Measurements from ENCODE around the gene DYNLT1. TPM values are rescaled to one million over a fixed set of nuclear protein-coding genes. Genes with fewer than 3 reads are reported as not detected.
A peak's percentile ranks its signal among the peaks of the same experiment; 100 is the strongest.
"Not testable (repeated sequence)": the region's sequence is repeated elsewhere in the genome, so short reads cannot be mapped to it uniquely, and the experiment has no call there.

DYNLT1 gene
- total and polyA plus RNA-seq, 5 donors from 2014 or later: 103 to 127 (median 121) TPM

DNA sequence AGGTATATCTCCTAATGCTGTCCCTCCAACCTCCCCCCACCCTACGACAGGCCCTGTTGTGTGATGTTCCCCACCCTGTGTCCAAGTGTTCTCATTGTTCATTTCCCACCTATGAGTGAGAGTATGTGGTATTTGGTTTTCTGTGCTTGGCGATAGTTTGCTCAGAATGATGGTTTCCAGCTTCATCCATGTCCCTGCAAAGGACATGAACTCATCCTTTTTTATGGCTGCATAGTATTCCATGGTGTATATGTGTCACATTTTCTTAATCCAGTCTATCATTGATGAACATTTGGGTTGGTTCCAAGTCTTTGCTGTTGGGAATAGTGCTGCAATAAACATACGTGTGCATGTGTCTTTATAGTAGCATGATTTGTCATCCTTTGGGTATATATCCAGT is 29.9 kb downstream of the DYNLT1 start:
- ATAC-seq (ENCODE audit: low read depth in 2 of 2); H3K9me3 Mint-ChIP-seq; H3K4me3 Mint-ChIP-seq; H3K27ac Mint-ChIP-seq; H3K4me1 ChIP-seq (ENCODE audit: control insufficient read depth, insufficient read depth, low read length, poor library complexity, severe bottlenecking); H3K9me3 ChIP-seq (ENCODE audit: control insufficient read depth in 2 of 2, low read length in 2 of 2); H3K27me3 Mint-ChIP-seq; H3K4me3 ChIP-seq (ENCODE audit: low read depth, low read length); DNase-seq; H3K27me3 ChIP-seq (ENCODE audit: control insufficient read depth, insufficient read depth, low read length); H3K27ac ChIP-seq (ENCODE audit: insufficient read depth, low read length, poor library complexity, severe bottlenecking): not testable (repeated sequence)
- peaks cover 50% of the 10 kb centered on the region for H3K36me3 ChIP-seq (ENCODE audit: control insufficient read depth, insufficient read depth, low read length)
- peaks cover 11 to 26% (median 15%) of the 10 kb centered on the region in 4 donors for H3K4me1 Mint-ChIP-seq
- H3K36me3 Mint-ChIP-seq: peaks cover 70% of the 10 kb centered on the region

DNA sequence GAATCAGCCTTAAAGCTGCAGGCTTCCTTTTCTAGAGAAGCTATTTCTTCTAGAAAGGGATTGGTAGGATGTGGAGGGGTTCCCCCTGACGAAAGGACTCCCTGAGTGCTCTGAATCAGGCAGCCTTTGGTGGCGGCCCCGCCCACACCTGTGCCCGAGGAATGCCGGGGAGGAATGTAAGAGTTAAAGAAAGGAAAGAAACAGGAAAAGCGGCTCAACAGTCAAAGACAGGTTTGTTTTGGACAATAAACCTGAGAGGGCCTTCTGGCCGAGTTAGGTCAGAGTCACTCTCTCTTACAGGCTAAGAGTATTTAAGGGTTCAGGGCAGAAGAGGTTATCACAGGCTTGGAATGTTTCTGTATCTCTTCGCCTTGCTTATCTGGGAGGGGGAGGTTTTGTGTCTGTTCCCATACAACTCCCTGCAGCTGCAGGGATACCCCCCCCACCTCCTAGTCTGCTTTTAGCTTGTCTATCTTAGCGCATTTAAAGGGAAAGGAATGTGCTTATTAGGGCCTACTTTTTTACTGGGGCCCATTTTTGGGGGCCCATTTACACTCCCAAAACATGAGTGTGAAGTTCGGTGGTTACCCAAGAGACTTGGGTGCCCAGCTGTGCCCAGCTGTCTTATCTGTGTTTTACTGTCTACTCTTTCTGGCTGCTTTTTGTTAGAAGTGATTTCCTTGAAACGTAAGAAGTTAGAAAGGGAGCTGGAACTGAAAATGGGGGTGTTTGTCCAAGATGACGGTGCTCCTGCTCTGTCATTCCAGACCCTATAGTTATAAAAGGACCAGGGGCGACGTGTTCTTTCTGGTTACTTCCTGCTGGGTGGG is 32.8 kb downstream of the DYNLT1 start:
- no peaks in the 10 kb centered on the region for H3K4me1 ChIP-seq (ENCODE audit: control insufficient read depth, insufficient read depth, low read length, poor library complexity, severe bottlenecking)
- no peak overlapping the region for H3K4me3 ChIP-seq (ENCODE audit: low read depth, low read length)
- Mint-ChIP-seq H3K9me3 (peaks cover 0 to 6% (median 0%) of the 10 kb centered on the region in 7 donors), H3K27ac (peak overlapping the region in 1 of 3 donors; percentile 85), H3K4me1 (peaks cover 5 to 12% (median 6%) of the 10 kb centered on the region in 4 donors), H3K4me3 (no peak overlapping the region), H3K27me3 (no peaks in the 10 kb centered on the region), H3K36me3 (peaks cover 60% of the 10 kb centered on the region)
- H3K9me3 ChIP-seq (ENCODE audit: control insufficient read depth in 2 of 2, low read length in 2 of 2): no peaks in the 10 kb centered on the region
- H3K27ac ChIP-seq (ENCODE audit: insufficient read depth, low read length, poor library complexity, severe bottlenecking): no peak overlapping the region
- H3K27me3 ChIP-seq (ENCODE audit: control insufficient read depth, insufficient read depth, low read length): no peaks in the 10 kb centered on the region
- H3K36me3 ChIP-seq (ENCODE audit: control insufficient read depth, insufficient read depth, low read length): peaks cover 76% of the 10 kb centered on the region
- DNase-seq: no peak
- no peak for ATAC-seq (ENCODE audit: low read depth in 2 of 2)

DNA sequence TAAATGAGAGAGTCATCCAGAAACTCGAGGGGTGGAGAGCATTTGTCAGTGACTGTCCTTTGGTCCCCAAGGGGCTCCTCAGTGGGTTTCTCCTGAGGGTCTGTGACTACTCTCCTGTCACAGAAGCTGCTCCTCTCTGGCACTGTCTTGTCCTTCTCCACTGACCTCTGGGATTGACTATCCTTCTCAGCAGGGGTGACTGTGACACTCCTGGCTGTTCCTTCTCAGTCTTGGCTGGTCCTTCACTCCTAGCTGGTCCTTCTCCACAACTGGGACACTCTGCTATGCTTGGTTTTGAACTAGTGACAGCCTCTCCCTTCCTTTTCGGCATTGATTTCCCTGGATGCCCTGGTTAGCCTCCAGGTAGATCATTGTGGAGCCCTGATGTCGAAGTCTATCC is 33.5 kb downstream of the DYNLT1 start:
- Histone ChIP-seq H3K9me3 (ENCODE audit: control insufficient read depth in 2 of 2, low read length in 2 of 2) (no peaks in the 10 kb centered on the region), H3K4me3 (ENCODE audit: low read depth, low read length) (no peak overlapping the region), H3K27me3 (ENCODE audit: control insufficient read depth, insufficient read depth, low read length) (no peaks in the 10 kb centered on the region), H3K4me1 (ENCODE audit: control insufficient read depth, insufficient read depth, low read length, poor library complexity, severe bottlenecking) (no peaks in the 10 kb centered on the region), H3K27ac (ENCODE audit: insufficient read depth, low read length, poor library complexity, severe bottlenecking) (no peak overlapping the region), H3K36me3 (ENCODE audit: control insufficient read depth, insufficient read depth, low read length) (peaks cover 79% of the 10 kb centered on the region)
- Mint-ChIP-seq H3K36me3 (peaks cover 55% of the 10 kb centered on the region), H3K27me3 (no peaks in the 10 kb centered on the region), H3K9me3 (peaks cover 0 to 6% (median 0%) of the 10 kb centered on the region in 7 donors), H3K27ac (peak overlapping the region in 1 of 3 donors; percentile 85), H3K4me1 (peaks cover 0 to 12% (median 5%) of the 10 kb centered on the region in 4 donors), H3K4me3 (no peak overlapping the region)
- ATAC-seq (ENCODE audit: low read depth in 2 of 2) (no peak), DNase-seq (no peak)

DNA sequence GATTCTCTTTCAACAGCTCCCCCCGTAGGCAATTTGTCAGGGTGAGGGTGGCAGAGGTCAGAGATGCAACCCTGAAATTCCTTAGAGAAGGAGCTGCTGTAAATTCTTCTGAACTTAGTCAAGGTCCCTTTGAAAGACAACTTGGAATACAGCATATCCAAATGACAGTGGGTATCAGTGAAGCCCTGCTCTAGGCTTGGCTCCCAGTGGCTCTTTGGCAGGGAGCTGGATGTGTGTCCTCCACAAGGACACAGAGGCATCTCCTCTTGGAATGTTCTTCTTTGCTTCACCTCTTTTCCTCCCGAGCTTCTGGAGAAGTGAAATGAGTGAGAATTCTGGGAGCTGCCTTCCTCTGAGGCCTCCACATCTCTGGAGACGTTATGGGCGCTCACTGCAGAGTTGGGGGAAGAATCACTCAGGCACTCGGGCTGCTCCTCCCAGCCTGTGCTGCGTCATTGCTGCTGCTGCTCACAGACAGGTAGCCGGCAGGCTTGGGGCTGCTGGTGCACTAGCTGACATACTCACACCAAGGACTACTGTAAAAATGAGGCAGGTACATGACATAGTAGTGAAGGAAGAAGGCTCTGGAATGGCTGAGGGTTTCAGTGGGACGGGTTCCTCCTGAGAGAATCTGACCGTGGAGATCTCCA is 34.1 kb downstream of the DYNLT1 start:
- H3K27ac ChIP-seq (ENCODE audit: insufficient read depth, low read length, poor library complexity, severe bottlenecking): no peak overlapping the region
- no peaks in the 10 kb centered on the region for H3K27me3 Mint-ChIP-seq
- H3K4me3 Mint-ChIP-seq: no peak overlapping the region
- peaks cover 0 to 12% (median 6%) of the 10 kb centered on the region in 4 donors for H3K4me1 Mint-ChIP-seq
- H3K27me3 ChIP-seq (ENCODE audit: control insufficient read depth, insufficient read depth, low read length): no peaks in the 10 kb centered on the region
- H3K36me3 Mint-ChIP-seq: peaks cover 50% of the 10 kb centered on the region
- H3K9me3 ChIP-seq (ENCODE audit: control insufficient read depth in 2 of 2, low read length in 2 of 2): no peaks in the 10 kb centered on the region
- peaks cover 84% of the 10 kb centered on the region for H3K36me3 ChIP-seq (ENCODE audit: control insufficient read depth, insufficient read depth, low read length)
- peaks cover 0 to 6% (median 0%) of the 10 kb centered on the region in 7 donors for H3K9me3 Mint-ChIP-seq
- H3K27ac Mint-ChIP-seq: peak overlapping the region in 1 of 3 donors; percentile 85
- no peak overlapping the region for H3K4me3 ChIP-seq (ENCODE audit: low read depth, low read length)
- ATAC-seq (ENCODE audit: low read depth in 2 of 2) (no peak), DNase-seq (no peak)
- H3K4me1 ChIP-seq (ENCODE audit: control insufficient read depth, insufficient read depth, low read length, poor library complexity, severe bottlenecking): no peaks in the 10 kb centered on the region

DNA sequence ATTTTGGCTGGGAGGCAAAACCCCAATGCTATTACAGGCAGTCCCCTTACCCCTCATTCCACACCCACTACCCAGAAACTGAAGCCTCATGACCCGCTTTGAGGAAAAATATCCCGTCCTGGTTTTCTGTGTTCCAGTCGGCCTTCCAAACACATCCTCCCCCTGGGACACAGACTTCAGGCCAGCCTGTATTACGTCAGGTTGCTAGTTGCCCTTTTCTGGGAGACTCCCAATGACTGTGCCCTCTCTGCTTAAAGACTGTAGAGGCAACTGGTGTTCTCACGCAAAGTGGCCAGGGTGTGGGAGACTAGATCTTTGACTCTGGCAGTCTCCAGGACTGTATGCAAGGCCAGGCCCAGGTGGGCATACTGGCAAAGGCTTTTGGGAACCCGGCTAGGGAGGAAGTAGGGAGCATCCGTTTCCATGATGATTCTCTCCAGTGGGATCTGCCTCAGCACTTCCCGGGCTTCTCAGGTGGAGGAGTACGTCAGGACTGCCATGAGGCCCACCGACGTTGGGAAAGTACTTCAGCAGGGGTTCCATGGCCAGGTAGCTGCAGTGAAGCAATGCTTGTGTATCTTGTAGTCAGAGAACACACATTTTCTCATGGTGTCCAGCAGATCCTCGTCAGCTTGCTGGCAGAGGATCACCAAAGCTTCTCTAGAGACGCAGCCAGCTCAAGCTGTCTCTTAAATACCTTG is 34.9 kb downstream of the DYNLT1 start:
- H3K36me3 Mint-ChIP-seq: peaks cover 45% of the 10 kb centered on the region
- Histone ChIP-seq H3K4me1 (ENCODE audit: control insufficient read depth, insufficient read depth, low read length, poor library complexity, severe bottlenecking) (no peaks in the 10 kb centered on the region), H3K27me3 (ENCODE audit: control insufficient read depth, insufficient read depth, low read length) (no peaks in the 10 kb centered on the region), H3K9me3 (ENCODE audit: control insufficient read depth in 2 of 2, low read length in 2 of 2) (no peaks in the 10 kb centered on the region), H3K4me3 (ENCODE audit: low read depth, low read length) (no peak overlapping the region), H3K36me3 (ENCODE audit: control insufficient read depth, insufficient read depth, low read length) (peaks cover 89% of the 10 kb centered on the region), H3K27ac (ENCODE audit: insufficient read depth, low read length, poor library complexity, severe bottlenecking) (no peak overlapping the region)
- no peaks in the 10 kb centered on the region for H3K27me3 Mint-ChIP-seq
- no peak overlapping the region for H3K4me3 Mint-ChIP-seq
- DNase-seq: no peak
- ATAC-seq (ENCODE audit: low read depth in 2 of 2): no peak
- H3K27ac Mint-ChIP-seq: no peak overlapping the region
- peaks cover 0 to 12% (median 10%) of the 10 kb centered on the region in 4 donors for H3K4me1 Mint-ChIP-seq
- peaks cover 0 to 2% (median 0%) of the 10 kb centered on the region in 7 donors for H3K9me3 Mint-ChIP-seq

DNA sequence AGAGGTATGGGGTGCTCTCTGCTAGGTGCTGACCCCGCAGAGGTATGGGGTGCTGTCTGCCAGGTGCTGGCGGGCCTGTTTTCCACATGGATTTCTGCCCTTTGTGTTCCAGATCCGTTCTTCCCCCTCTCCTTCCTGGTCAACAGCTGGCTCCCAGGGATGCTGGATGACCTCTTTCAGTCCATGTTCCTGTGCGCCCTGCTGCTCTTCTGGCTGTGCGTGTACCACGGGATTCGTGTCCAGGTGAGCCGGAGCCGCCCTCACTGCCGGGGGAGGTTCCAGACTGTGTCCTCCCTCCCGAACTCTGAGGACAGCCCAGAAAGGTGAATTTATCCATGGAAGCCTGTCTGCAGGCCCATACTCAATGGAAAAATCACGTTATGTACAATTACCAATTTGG is 36.3 kb downstream of the DYNLT1 start:
- Histone ChIP-seq H3K4me3 (ENCODE audit: low read depth, low read length) (no peak overlapping the region), H3K4me1 (ENCODE audit: control insufficient read depth, insufficient read depth, low read length, poor library complexity, severe bottlenecking) (no peaks in the 10 kb centered on the region), H3K27ac (ENCODE audit: insufficient read depth, low read length, poor library complexity, severe bottlenecking) (no peak overlapping the region), H3K9me3 (ENCODE audit: control insufficient read depth in 2 of 2, low read length in 2 of 2) (no peaks in the 10 kb centered on the region), H3K36me3 (ENCODE audit: control insufficient read depth, insufficient read depth, low read length) (peaks cover 83% of the 10 kb centered on the region), H3K27me3 (ENCODE audit: control insufficient read depth, insufficient read depth, low read length) (no peaks in the 10 kb centered on the region)
- Mint-ChIP-seq H3K27ac (no peak overlapping the region), H3K9me3 (no peaks in the 10 kb centered on the region), H3K4me1 (peaks cover 7 to 18% (median 11%) of the 10 kb centered on the region in 4 donors), H3K27me3 (no peaks in the 10 kb centered on the region), H3K4me3 (no peak overlapping the region), H3K36me3 (peaks cover 45% of the 10 kb centered on the region)
- no peak for DNase-seq
- no peak for ATAC-seq (ENCODE audit: low read depth in 2 of 2)

DNA sequence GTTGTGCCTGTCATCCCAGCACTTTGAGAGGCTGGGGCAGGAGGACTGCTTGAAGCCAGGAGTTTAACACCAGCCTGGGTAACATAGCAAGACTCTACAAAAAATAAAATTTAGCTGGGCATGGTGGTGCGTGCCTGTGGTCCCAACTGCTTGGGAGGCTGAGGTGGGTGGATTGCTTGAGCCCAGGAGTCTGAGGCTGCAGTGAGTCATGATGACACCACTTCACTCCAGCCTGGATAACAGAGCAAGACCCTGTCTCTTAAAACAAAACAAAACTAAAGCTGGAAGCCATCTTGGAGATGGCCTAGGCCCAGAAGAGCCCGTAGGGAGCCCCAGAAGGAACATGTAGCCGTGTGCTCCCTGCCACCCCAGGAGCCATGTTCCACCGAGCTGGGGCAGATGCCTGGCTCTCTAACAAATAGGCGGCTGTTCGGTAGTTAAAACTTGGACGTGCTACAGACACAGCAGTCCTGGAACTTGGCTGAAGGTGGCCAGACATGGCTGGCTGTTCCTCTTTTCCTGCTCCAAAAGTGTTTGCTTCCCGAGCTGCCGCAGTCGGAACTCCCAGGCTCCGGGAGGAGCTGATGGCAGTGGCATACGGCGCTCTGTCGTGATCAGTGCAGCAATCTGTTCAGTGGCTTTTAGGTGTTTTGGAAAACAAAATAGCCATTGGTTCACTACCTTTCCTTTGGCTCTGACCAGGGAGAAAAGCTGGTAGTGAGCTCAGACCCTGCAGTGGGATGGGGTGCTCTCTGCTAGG is 37.0 kb downstream of the DYNLT1 start:
- Histone ChIP-seq H3K27me3 (ENCODE audit: control insufficient read depth, insufficient read depth, low read length) (no peaks in the 10 kb centered on the region), H3K27ac (ENCODE audit: insufficient read depth, low read length, poor library complexity, severe bottlenecking) (no peak overlapping the region), H3K4me3 (ENCODE audit: low read depth, low read length) (no peak overlapping the region), H3K36me3 (ENCODE audit: control insufficient read depth, insufficient read depth, low read length) (peaks cover 80% of the 10 kb centered on the region), H3K9me3 (ENCODE audit: control insufficient read depth in 2 of 2, low read length in 2 of 2) (no peaks in the 10 kb centered on the region), H3K4me1 (ENCODE audit: control insufficient read depth, insufficient read depth, low read length, poor library complexity, severe bottlenecking) (no peaks in the 10 kb centered on the region)
- Mint-ChIP-seq H3K36me3 (peaks cover 39% of the 10 kb centered on the region), H3K4me1 (peaks cover 7 to 22% (median 11%) of the 10 kb centered on the region in 4 donors), H3K27ac (no peak overlapping the region), H3K27me3 (no peaks in the 10 kb centered on the region), H3K4me3 (no peak overlapping the region), H3K9me3 (no peaks in the 10 kb centered on the region)
- DNase-seq (no peak), ATAC-seq (ENCODE audit: low read depth in 2 of 2) (no peak)
